Osteocyte (in vitro differentiated cells): Measurements from ENCODE around the gene CCDC201. TPM values are rescaled to one million over a fixed set of nuclear protein-coding genes. Genes with fewer than 3 reads are reported as not detected.

Source experiments
- DNase-seq: peaks from one replicate; pipeline ENCODE4 v3.0.0; 2021; ENCODE audit warnings: mixed read lengths; ENCODE audit not compliant: unreplicated experiment; ENCODE audit errors: extremely low spot score
- H3K27ac Mint-ChIP-seq: one replicate; pipeline ENCODE4 v1.8.0; 2021; ENCODE audit warnings: mild to moderate bottlenecking, mixed read lengths; ENCODE audit not compliant: unreplicated experiment
- H3K27me3 Mint-ChIP-seq: one replicate; pipeline ENCODE4 v1.8.0; 2021; ENCODE audit warnings: mixed read lengths; ENCODE audit not compliant: unreplicated experiment
- H3K36me3 Mint-ChIP-seq: one replicate; pipeline ENCODE4 v1.8.0; 2021; ENCODE audit warnings: mixed read lengths; ENCODE audit not compliant: unreplicated experiment
- H3K4me1 Mint-ChIP-seq: one replicate; pipeline ENCODE4 v1.8.0; 2021; ENCODE audit warnings: mixed read lengths; ENCODE audit not compliant: unreplicated experiment
- H3K4me3 Mint-ChIP-seq: one replicate; pipeline ENCODE4 v1.8.0; 2021; ENCODE audit warnings: mild to moderate bottlenecking, moderate library complexity, mixed read lengths; ENCODE audit not compliant: unreplicated experiment
- H3K9me3 Mint-ChIP-seq: one replicate; pipeline ENCODE4 v1.8.0; 2021; ENCODE audit warnings: mixed read lengths; ENCODE audit not compliant: unreplicated experiment
- total RNA-seq: library from RNA; stranded (reverse); gene quantifications from 2 replicates; pipeline ENCODE4 v1.2.1, GENCODE V29; 2021
- TF ChIP-seq, protein P1 (sequence below): fragments of 200-600 bp; sonication (generic); IDR thresholded peaks from 2 replicates; pipeline ENCODE4 v1.5.0; 2021; ENCODE audit warnings: antibody characterized with exemption, mild to moderate bottlenecking, moderate library complexity

The CCDC201 gene
- total RNA-seq, 1 donor from 2014 or later: not detected

DNA sequence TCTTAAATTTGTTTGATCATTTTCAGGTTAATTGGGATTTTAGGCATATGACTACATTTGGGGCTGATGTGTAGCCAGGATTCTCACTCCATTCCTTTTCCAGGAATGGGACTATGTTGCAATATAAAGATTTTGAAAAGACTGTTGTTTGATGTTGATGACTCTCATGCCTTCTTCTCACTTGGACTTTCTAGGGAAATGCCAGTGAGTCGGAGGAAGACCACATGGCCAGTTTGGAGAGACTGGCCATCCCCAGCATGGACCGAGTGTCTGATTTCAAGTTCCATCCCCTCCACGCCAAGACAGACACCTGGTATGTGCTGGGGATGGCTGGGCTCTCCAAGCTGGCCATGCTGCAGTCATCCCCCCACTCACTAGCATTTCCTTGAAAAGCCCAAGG is 42.7 kb upstream of the CCDC201 start:
- DNase-seq: no peak
- no peaks in the 10 kb centered on the region for H3K27me3 Mint-ChIP-seq
- TF ChIP-seq, protein P1, sequence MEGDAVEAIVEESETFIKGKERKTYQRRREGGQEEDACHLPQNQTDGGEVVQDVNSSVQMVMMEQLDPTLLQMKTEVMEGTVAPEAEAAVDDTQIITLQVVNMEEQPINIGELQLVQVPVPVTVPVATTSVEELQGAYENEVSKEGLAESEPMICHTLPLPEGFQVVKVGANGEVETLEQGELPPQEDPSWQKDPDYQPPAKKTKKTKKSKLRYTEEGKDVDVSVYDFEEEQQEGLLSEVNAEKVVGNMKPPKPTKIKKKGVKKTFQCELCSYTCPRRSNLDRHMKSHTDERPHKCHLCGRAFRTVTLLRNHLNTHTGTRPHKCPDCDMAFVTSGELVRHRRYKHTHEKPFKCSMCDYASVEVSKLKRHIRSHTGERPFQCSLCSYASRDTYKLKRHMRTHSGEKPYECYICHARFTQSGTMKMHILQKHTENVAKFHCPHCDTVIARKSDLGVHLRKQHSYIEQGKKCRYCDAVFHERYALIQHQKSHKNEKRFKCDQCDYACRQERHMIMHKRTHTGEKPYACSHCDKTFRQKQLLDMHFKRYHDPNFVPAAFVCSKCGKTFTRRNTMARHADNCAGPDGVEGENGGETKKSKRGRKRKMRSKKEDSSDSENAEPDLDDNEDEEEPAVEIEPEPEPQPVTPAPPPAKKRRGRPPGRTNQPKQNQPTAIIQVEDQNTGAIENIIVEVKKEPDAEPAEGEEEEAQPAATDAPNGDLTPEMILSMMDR: no peak
- H3K36me3 Mint-ChIP-seq: peaks cover 40% of the 10 kb centered on the region
- H3K4me1 Mint-ChIP-seq: peaks cover 36% of the 10 kb centered on the region
- no peaks in the 10 kb centered on the region for H3K9me3 Mint-ChIP-seq
- no peak overlapping the region for H3K4me3 Mint-ChIP-seq
- peak overlapping the region; percentile 66 for H3K27ac Mint-ChIP-seq

DNA sequence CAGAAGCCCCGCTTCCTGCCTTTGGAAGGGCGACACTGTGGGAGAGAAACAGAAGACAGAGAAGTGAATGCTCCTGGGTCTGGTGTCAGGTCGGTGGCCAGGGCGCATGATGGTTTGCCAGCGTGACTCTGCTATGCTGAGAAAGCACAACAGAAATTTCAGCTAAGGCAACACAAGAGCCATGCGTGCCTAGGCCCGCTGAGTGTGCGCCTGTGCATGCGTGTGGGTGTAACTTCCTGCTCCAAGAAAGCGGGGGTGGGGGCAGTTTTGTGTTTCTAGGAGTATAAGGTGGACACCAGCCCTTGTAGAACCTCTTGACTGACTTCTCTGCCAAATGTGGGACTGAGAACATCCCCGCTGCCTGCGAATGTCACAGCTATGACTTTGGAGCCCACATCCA is 42.0 kb upstream of the CCDC201 start:
- Mint-ChIP-seq H3K36me3 (peaks cover 40% of the 10 kb centered on the region), H3K4me3 (no peak overlapping the region), H3K27me3 (no peaks in the 10 kb centered on the region), H3K4me1 (peaks cover 31% of the 10 kb centered on the region), H3K27ac (no peak overlapping the region), H3K9me3 (no peaks in the 10 kb centered on the region)
- TF ChIP-seq, protein P1: no peak
- DNase-seq: no peak

DNA sequence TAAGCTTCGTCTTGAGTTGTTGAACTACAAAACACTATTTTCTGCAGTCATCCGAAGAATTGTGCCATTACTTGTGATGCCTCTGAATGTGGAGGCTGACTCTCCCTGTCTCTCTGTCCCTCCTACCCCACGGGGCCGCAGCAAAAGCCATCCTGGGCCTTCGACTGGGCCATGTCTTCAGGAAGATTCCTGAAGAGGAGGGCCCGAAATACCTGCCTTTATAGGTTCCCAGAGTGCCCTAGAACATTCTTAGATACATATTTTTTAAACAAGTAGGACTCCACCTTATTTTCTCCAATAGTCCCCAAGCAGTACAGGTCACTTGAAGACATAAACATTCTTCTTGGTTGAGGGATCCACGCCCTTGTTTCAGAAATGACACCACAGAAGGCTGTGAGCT is 40.1 kb upstream of the CCDC201 start:
- Mint-ChIP-seq H3K4me1 (peaks cover 11% of the 10 kb centered on the region), H3K9me3 (peaks cover 8% of the 10 kb centered on the region), H3K4me3 (no peak overlapping the region), H3K27me3 (no peaks in the 10 kb centered on the region), H3K36me3 (peaks cover 40% of the 10 kb centered on the region), H3K27ac (no peak overlapping the region)
- TF ChIP-seq, protein P1: no peak
- no peak for DNase-seq

GRCh38 chr7:45911311-45911710 is 38.4 kb upstream of the CCDC201 start:
- peaks cover 33% of the 10 kb centered on the region for H3K36me3 Mint-ChIP-seq
- TF ChIP-seq, protein P1: no peak
- H3K9me3 Mint-ChIP-seq: peaks cover 9% of the 10 kb centered on the region
- H3K27ac Mint-ChIP-seq: no peak overlapping the region
- DNase-seq: no peak
- no peak overlapping the region for H3K4me3 Mint-ChIP-seq
- H3K4me1 Mint-ChIP-seq: peaks cover 2% of the 10 kb centered on the region
- H3K27me3 Mint-ChIP-seq: no peaks in the 10 kb centered on the region

DNA sequence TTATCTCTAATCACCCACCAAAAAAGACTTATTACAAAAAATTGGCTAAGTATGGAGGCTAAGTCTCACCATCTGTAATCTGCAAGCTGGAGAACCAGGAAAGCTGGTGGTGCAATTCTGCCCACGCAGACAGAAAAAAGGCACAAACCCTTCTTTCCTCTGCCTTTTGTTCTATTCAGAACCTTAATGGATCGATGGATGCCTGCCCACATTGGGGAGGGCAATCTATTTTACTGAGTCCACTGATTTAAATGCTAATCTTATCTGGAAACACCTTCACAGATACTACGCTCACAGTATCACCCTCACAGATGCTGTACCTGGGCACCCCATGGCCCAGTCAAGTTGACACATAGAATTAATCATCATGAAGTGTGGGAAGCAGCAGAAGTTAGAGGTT is 38.0 kb upstream of the CCDC201 start:
- DNase-seq: no peak
- TF ChIP-seq, protein P1: no peak
- Mint-ChIP-seq H3K27ac (no peak overlapping the region), H3K9me3 (peaks cover 9% of the 10 kb centered on the region), H3K4me1 (peaks cover 1% of the 10 kb centered on the region), H3K36me3 (peaks cover 29% of the 10 kb centered on the region), H3K27me3 (no peaks in the 10 kb centered on the region), H3K4me3 (no peak overlapping the region)
